ENCODE measurements around the gene KCNS3.

The KCNS3 gene

GRCh38 chr2:17858064-17858463, 20.4 kb upstream of the KCNS3 start:
- H3K27ac Mint-ChIP-seq, result no peak overlapping the region
- CTCF ChIA-PET, result no interaction called here
- no peak overlapping the region for H3K4me3 Mint-ChIP-seq
- no peak for DNase-seq
- H3K27me3 Mint-ChIP-seq, result peaks cover 23% of the 10 kb centered on the region
- H3K9me3 Mint-ChIP-seq, result no peaks in the 10 kb centered on the region
- no peaks in the 10 kb centered on the region for H3K4me1 Mint-ChIP-seq
- no peaks in the 10 kb centered on the region for H3K36me3 Mint-ChIP-seq

- Mint-ChIP-seq H3K4me3 (no peak overlapping the region), H3K27me3 (peaks cover 9% of the 10 kb centered on the region), H3K27ac (no peak overlapping the region), H3K36me3 (no peaks in the 10 kb centered on the region), H3K9me3 (no peaks in the 10 kb centered on the region), H3K4me1 (no peaks in the 10 kb centered on the region)
- CTCF ChIA-PET, result no interaction called here
- no peak for DNase-seq
These were observed 14.9 kb upstream of the KCNS3 start for GRCh38 chr2:17863539-17863938.

- Mint-ChIP-seq H3K36me3 (no peaks in the 10 kb centered on the region), H3K27ac (no peak overlapping the region), H3K27me3 (peaks cover 12% of the 10 kb centered on the region), H3K4me1 (no peaks in the 10 kb centered on the region), H3K4me3 (no peak overlapping the region), H3K9me3 (no peaks in the 10 kb centered on the region)
- CTCF ChIA-PET, result no interaction called here
- no peak for DNase-seq
These were observed 13.8 kb upstream of the KCNS3 start for GRCh38 chr2:17864676-17865075.

GRCh38 chr2:17867133-17867532, 11.3 kb upstream of the KCNS3 start:
- H3K9me3 Mint-ChIP-seq, result no peaks in the 10 kb centered on the region
- CTCF ChIA-PET, result interaction anchor here (1.1 kb wide), 1 partner anchor 10 kb away, joined by 3 read pairs; no protein-coding TSS in a partner anchor

GRCh38 chr2:17869128-17869527, 9.3 kb upstream of the KCNS3 start:
- H3K9me3 Mint-ChIP-seq, result no peaks in the 10 kb centered on the region
- CTCF ChIA-PET, result no interaction called here
- no peak overlapping the region for H3K27ac Mint-ChIP-seq
- no peak for DNase-seq
- H3K4me3 Mint-ChIP-seq, result no peak overlapping the region
- H3K27me3 Mint-ChIP-seq, result peaks cover 19% of the 10 kb centered on the region
- H3K36me3 Mint-ChIP-seq, result no peaks in the 10 kb centered on the region
- no peaks in the 10 kb centered on the region for H3K4me1 Mint-ChIP-seq

More at GRCh38 chr2:17867133-17867532, 11.3 kb upstream of the KCNS3 start:
- DNase-seq, result no peak
- H3K27ac Mint-ChIP-seq, result no peak overlapping the region
- H3K27me3 Mint-ChIP-seq, result peaks cover 4% of the 10 kb centered on the region
- no peaks in the 10 kb centered on the region for H3K4me1 Mint-ChIP-seq
- H3K36me3 Mint-ChIP-seq, result no peaks in the 10 kb centered on the region
- no peak overlapping the region for H3K4me3 Mint-ChIP-seq

- Mint-ChIP-seq H3K4me3 (no peak overlapping the region), H3K36me3 (no peaks in the 10 kb centered on the region), H3K27ac (no peak overlapping the region), H3K4me1 (no peaks in the 10 kb centered on the region), H3K9me3 (no peaks in the 10 kb centered on the region), H3K27me3 (peaks cover 41% of the 10 kb centered on the region)
- DNase-seq, result no peak
- CTCF ChIA-PET, result no interaction called here
These were observed 6.8 kb upstream of the KCNS3 start for GRCh38 chr2:17871639-17872038.

- Mint-ChIP-seq H3K4me1 (peaks cover 6% of the 10 kb centered on the region), H3K4me3 (no peak overlapping the region), H3K27ac (no peak overlapping the region), H3K9me3 (no peaks in the 10 kb centered on the region), H3K27me3 (peaks cover 55% of the 10 kb centered on the region), H3K36me3 (no peaks in the 10 kb centered on the region)
- DNase-seq, result no peak
- CTCF ChIA-PET, result no interaction called here
These were observed 5.4 kb upstream of the KCNS3 start for GRCh38 chr2:17873021-17873420.

GRCh38 chr2:17876590-17876989, 1.9 kb upstream of the KCNS3 start:
- Mint-ChIP-seq H3K27me3 (peaks cover 83% of the 10 kb centered on the region), H3K4me1 (peaks cover 20% of the 10 kb centered on the region), H3K27ac (no peak overlapping the region), H3K36me3 (no peaks in the 10 kb centered on the region), H3K9me3 (no peaks in the 10 kb centered on the region), H3K4me3 (no peak overlapping the region)
- no peak for DNase-seq
- CTCF ChIA-PET, result interaction anchor here (1.1 kb wide), 1 partner anchor 9 kb away, joined by 3 read pairs; no protein-coding TSS in a partner anchor

GRCh38 chr2:17877811-17878280, 621 bp upstream of the KCNS3 start:
- Mint-ChIP-seq H3K4me1 (peaks cover 20% of the 10 kb centered on the region), H3K27me3 (peaks cover 85% of the 10 kb centered on the region), H3K9me3 (no peaks in the 10 kb centered on the region), H3K36me3 (no peaks in the 10 kb centered on the region), H3K4me3 (peak overlapping the region; percentile 65), H3K27ac (no peak overlapping the region)
- CTCF ChIA-PET, result no interaction called here
- no peak for DNase-seq

GRCh38 chr2:17879137-17879912, 858 bp downstream of the KCNS3 start:
- Mint-ChIP-seq H3K36me3 (no peaks in the 10 kb centered on the region), H3K27me3 (peaks cover 75% of the 10 kb centered on the region), H3K4me3 (peak overlapping the region; percentile 65), H3K27ac (no peak overlapping the region), H3K9me3 (no peaks in the 10 kb centered on the region), H3K4me1 (peaks cover 20% of the 10 kb centered on the region)
- CTCF ChIA-PET, result no interaction called here
- no peak for DNase-seq

- no peak overlapping the region for H3K27ac Mint-ChIP-seq
- peaks cover 71% of the 10 kb centered on the region for H3K27me3 Mint-ChIP-seq
- H3K4me1 Mint-ChIP-seq, result peaks cover 20% of the 10 kb centered on the region
- no peak overlapping the region for H3K4me3 Mint-ChIP-seq
- CTCF ChIA-PET, result no interaction called here
- H3K36me3 Mint-ChIP-seq, result no peaks in the 10 kb centered on the region
- H3K9me3 Mint-ChIP-seq, result no peaks in the 10 kb centered on the region
- DNase-seq, result no peak
These were observed 1.4 kb downstream of the KCNS3 start for GRCh38 chr2:17879913-17880274.

GRCh38 chr2:17892770-17893534, 14.5 kb downstream of the KCNS3 start:
- Mint-ChIP-seq H3K4me3 (no peak overlapping the region), H3K36me3 (no peaks in the 10 kb centered on the region), H3K9me3 (no peaks in the 10 kb centered on the region), H3K27ac (no peak overlapping the region), H3K4me1 (no peaks in the 10 kb centered on the region), H3K27me3 (no peaks in the 10 kb centered on the region)
- DNase-seq, result no peak
- CTCF ChIA-PET, result no interaction called here

GRCh38 chr2:17894005-17894404, 15.5 kb downstream of the KCNS3 start:
- no peaks in the 10 kb centered on the region for H3K4me1 Mint-ChIP-seq
- H3K9me3 Mint-ChIP-seq, result no peaks in the 10 kb centered on the region
- CTCF ChIA-PET, result no interaction called here
- DNase-seq, result no peak
- no peak overlapping the region for H3K4me3 Mint-ChIP-seq
- H3K27ac Mint-ChIP-seq, result no peak overlapping the region
- H3K27me3 Mint-ChIP-seq, result no peaks in the 10 kb centered on the region
- H3K36me3 Mint-ChIP-seq, result no peaks in the 10 kb centered on the region

GRCh38 chr2:17894556-17894955, 16.1 kb downstream of the KCNS3 start:
- H3K9me3 Mint-ChIP-seq, result no peaks in the 10 kb centered on the region
- H3K27me3 Mint-ChIP-seq, result no peaks in the 10 kb centered on the region
- H3K4me1 Mint-ChIP-seq, result no peaks in the 10 kb centered on the region
- no peaks in the 10 kb centered on the region for H3K36me3 Mint-ChIP-seq
- H3K27ac Mint-ChIP-seq, result no peak overlapping the region
- no peak overlapping the region for H3K4me3 Mint-ChIP-seq
- CTCF ChIA-PET, result no interaction called here
- DNase-seq, result no peak

GRCh38 chr2:17899871-17900270, 21.4 kb downstream of the KCNS3 start:
- Mint-ChIP-seq H3K27me3 (peaks cover 3% of the 10 kb centered on the region), H3K4me3 (no peak overlapping the region), H3K4me1 (no peaks in the 10 kb centered on the region), H3K36me3 (no peaks in the 10 kb centered on the region), H3K27ac (no peak overlapping the region), H3K9me3 (no peaks in the 10 kb centered on the region)
- CTCF ChIA-PET, result no interaction called here
- no peak for DNase-seq

All from activated naive CD4-positive, alpha-beta T cell treated with anti-CD3 and anti-CD28 coated beads, Interleukin-2, amount 10 ng/mL, durations not matched to agents 7 days and 5 days (primary cell).